K562 (cell line): ENCODE measurements around the gene SKIC3. TPM values are rescaled to one million over a fixed set of nuclear protein-coding genes. Genes with fewer than 3 reads are reported as not detected.

Source experiments
- FOXJ2 ChIP-seq: fragments of 200-800 bp; sonication (Bioruptor generic); IDR thresholded peaks from 2 replicates; pipeline ENCODE4 v1.6.1; 2016; ENCODE audit warnings: missing genetic modification characterization, missing compliant biosample characterization
- KLF10 ChIP-seq: fragments of 250-450 bp; sonication (Bioruptor Pico); IDR thresholded peaks from 2 replicates; pipeline ENCODE4 v1.6.1; 2021; ENCODE audit warnings: matching md5 sums
- NFIX ChIP-seq: fragments of 250-450 bp; sonication (Bioruptor Pico); IDR thresholded peaks from 2 replicates; pipeline ENCODE4 v1.4.0; 2020; ENCODE audit warnings: low read depth, mild to moderate bottlenecking, moderate library complexity
- ZC3H11A ChIP-seq: IDR thresholded peaks from 2 replicates; pipeline ENCODE4 v1.6.1; 2012; ENCODE audit warnings: low read depth, low read length, improper control_type of control experiment
- ZNF584 ChIP-seq: fragments of 200-800 bp; sonication (Bioruptor generic); IDR thresholded peaks from 2 replicates; pipeline ENCODE4 v1.6.1; 2016; ENCODE audit warnings: low read depth, mild to moderate bottlenecking, missing genetic modification characterization, missing compliant biosample characterization
- polyA plus RNA-seq, 8 experiments: library from polyadenylated mRNA; depleted of rRNA in 4 of 8; stranded (reverse) in 5 of 8; unstranded in 3 of 8; fragments of >200 nt; fragmentation: Nextera tagmentation in 2 of 8; fragmentation: Illumina TruSeq in 1 of 8; extraction: Ambion mirVana in 2 of 8; extraction: Trizol in 1 of 8; gene quantifications; 2 replicates each; pipeline versions ENCODE4 v1.2.1 to v1.2.3, GENCODE V29; 2011 to 2014; ENCODE audit warnings: inconsistent platforms in 1 of 8, missing spikeins in 1 of 8
- total RNA-seq, 7 experiments: library from RNA; depleted of rRNA in 6 of 7; stranded (reverse); fragments of >200 nt in 6 of 7; fragmentation: Illumina TruSeq in 2 of 7; extraction: Trizol in 2 of 7; gene quantifications; 2 replicates each; pipeline versions ENCODE4 v1.2.1 to v1.2.3, GENCODE V29; 2011 to 2021; ENCODE audit warnings: low replicate concordance in 1 of 7
- TF ChIP-seq, protein P1 (sequence below), 2 experiments: fragments of 450-650 bp in 1 of 2; IDR thresholded peaks; 2 replicates each; pipeline ENCODE4 v1.6.1; 2011 to 2017; ENCODE audit warnings: low read depth in 2 of 2, antibody characterized with exemption in 1 of 2, borderline replicate concordance in 1 of 2, low read length in 1 of 2, mild to moderate bottlenecking in 1 of 2, mixed read lengths in 1 of 2; ENCODE audit not compliant: control insufficient read depth in 1 of 2
- TF ChIP-seq, protein P2 (sequence below): fragments of 450-650 bp; IDR thresholded peaks from 2 replicates; pipeline ENCODE4 v1.6.1; 2016; ENCODE audit warnings: low read depth

The SKIC3 gene
- total and polyA plus RNA-seq, 9 of the 15 experiments (the other 6 are each of a cell fraction or from before 2014, with no cell fraction given), result 30.7 to 72.4 (median 44.1) TPM

DNA sequence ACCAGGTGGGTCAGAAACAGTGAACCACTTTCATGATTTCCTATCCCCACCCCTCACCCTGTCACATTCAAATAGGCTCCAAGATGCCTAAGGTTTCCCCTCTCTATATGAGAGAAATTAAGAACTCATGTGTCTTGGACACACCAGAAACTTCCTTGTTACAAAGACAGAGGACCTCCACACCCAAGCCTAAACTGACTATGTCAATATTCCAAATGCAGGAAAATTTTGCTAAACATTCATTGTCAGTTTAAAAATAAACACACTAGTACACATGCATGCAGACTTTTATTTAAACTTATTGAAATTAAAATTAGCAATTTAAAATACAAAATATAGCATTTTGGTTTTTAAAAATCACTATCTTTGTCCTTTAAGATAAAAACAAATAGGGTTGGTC is 26.2 kb downstream of the SKIC3 start (continued):
- TF ChIP-seq, protein P1, sequence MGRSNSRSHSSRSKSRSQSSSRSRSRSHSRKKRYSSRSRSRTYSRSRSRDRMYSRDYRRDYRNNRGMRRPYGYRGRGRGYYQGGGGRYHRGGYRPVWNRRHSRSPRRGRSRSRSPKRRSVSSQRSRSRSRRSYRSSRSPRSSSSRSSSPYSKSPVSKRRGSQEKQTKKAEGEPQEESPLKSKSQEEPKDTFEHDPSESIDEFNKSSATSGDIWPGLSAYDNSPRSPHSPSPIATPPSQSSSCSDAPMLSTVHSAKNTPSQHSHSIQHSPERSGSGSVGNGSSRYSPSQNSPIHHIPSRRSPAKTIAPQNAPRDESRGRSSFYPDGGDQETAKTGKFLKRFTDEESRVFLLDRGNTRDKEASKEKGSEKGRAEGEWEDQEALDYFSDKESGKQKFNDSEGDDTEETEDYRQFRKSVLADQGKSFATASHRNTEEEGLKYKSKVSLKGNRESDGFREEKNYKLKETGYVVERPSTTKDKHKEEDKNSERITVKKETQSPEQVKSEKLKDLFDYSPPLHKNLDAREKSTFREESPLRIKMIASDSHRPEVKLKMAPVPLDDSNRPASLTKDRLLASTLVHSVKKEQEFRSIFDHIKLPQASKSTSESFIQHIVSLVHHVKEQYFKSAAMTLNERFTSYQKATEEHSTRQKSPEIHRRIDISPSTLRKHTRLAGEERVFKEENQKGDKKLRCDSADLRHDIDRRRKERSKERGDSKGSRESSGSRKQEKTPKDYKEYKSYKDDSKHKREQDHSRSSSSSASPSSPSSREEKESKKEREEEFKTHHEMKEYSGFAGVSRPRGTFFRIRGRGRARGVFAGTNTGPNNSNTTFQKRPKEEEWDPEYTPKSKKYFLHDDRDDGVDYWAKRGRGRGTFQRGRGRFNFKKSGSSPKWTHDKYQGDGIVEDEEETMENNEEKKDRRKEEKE (IDR thresholded peaks at IDR 0.05; ENCODE audit: borderline replicate concordance in 1 of 2, control insufficient read depth in 1 of 2, low read depth in 2 of 2, low read length in 1 of 2), result no peak
- TF ChIP-seq NFIX (no peak), ZNF584 (CRISPR knock-in tag) (no peak), ZC3H11A (no peak), KLF10 (CRISPR knock-in tag) (no peak), FOXJ2 (tag) (no peak)
- TF ChIP-seq, protein P2, sequence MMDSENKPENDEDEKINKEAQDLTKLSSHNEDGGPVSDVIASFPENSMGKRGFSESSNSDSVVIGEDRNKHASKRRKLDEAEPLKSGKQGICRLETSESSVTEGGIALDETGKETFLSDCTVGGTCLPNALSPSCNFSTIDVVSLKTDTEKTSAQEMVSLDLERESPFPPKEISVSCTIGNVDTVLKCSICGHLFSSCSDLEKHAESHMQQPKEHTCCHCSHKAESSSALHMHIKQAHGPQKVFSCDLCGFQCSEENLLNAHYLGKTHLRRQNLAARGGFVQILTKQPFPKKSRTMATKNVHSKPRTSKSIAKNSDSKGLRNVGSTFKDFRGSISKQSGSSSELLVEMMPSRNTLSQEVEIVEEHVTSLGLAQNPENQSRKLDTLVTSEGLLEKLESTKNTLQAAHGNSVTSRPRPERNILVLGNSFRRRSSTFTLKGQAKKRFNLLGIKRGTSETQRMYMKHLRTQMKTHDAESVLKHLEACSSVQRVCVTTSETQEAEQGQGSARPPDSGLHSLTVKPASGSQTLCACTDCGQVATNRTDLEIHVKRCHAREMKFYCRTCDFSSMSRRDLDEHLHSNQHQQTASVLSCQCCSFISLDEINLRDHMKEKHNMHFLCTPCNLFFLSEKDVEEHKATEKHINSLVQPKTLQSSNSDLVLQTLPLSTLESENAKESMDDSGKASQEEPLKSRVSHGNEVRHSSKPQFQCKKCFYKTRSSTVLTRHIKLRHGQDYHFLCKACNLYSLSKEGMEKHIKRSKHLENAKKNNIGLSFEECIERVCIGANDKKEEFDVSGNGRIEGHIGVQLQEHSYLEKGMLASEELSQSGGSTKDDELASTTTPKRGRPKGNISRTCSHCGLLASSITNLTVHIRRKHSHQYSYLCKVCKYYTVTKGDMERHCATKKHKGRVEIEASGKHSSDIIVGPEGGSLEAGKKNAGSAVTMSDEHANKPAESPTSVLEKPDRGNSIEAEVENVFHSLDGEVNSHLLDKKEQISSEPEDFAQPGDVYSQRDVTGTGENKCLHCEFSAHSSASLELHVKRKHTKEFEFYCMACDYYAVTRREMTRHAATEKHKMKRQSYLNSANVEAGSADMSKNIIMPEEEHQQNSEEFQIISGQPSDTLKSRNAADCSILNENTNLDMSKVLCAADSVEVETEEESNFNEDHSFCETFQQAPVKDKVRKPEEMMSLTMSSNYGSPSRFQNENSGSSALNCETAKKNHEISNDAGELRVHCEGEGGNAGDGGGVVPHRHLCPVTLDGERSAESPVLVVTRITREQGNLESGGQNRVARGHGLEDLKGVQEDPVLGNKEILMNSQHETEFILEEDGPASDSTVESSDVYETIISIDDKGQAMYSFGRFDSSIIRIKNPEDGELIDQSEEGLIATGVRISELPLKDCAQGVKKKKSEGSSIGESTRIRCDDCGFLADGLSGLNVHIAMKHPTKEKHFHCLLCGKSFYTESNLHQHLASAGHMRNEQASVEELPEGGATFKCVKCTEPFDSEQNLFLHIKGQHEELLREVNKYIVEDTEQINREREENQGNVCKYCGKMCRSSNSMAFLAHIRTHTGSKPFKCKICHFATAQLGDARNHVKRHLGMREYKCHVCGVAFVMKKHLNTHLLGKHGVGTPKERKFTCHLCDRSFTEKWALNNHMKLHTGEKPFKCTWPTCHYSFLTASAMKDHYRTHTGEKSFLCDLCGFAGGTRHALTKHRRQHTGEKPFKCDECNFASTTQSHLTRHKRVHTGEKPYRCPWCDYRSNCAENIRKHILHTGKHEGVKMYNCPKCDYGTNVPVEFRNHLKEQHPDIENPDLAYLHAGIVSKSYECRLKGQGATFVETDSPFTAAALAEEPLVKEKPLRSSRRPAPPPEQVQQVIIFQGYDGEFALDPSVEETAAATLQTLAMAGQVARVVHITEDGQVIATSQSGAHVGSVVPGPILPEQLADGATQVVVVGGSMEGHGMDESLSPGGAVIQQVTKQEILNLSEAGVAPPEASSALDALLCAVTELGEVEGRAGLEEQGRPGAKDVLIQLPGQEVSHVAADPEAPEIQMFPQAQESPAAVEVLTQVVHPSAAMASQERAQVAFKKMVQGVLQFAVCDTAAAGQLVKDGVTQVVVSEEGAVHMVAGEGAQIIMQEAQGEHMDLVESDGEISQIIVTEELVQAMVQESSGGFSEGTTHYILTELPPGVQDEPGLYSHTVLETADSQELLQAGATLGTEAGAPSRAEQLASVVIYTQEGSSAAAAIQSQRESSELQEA, result no peak
- TF ChIP-seq, all 486 proteins: peak for 0
